Loucy (cell line): ENCODE measurements around the gene SGIP1.

Experiments used
- H2AFZ ChIP-seq: fragments of 200-600 bp; sonication (generic); 2 replicates; pipeline ENCODE4 v1.6.0; 2016; ENCODE audit warnings: antibody characterized with exemption, mild to moderate bottlenecking, low read length, moderate library complexity
- H3F3A ChIP-seq: fragments of 200-600 bp; 2 replicates; pipeline ENCODE4 v1.6.0; 2016; ENCODE audit warnings: antibody characterized with exemption, low read depth, mild to moderate bottlenecking
- H3K27me3 ChIP-seq: fragments of 200-600 bp; sonication (generic); 2 replicates; pipeline ENCODE4 v1.6.1; 2014; ENCODE audit warnings: low read length, mild to moderate bottlenecking; ENCODE audit not compliant: insufficient read depth, poor library complexity, severe bottlenecking
- H3K36me3 ChIP-seq: fragments of 200-600 bp; sonication (generic); 2 replicates; pipeline ENCODE4 v1.6.1; 2016; ENCODE audit warnings: low read length; ENCODE audit not compliant: insufficient read depth
- H3K4me1 ChIP-seq: fragments of 200-600 bp; sonication (generic); 2 replicates; pipeline ENCODE4 v1.5.1; 2014; ENCODE audit warnings: low read length, mild to moderate bottlenecking; ENCODE audit not compliant: insufficient read depth, poor library complexity, severe bottlenecking
- H3K4me2 ChIP-seq: fragments of 200-600 bp; sonication (generic); 2 replicates; pipeline ENCODE4 v1.6.0; 2014; ENCODE audit warnings: antibody characterized with exemption, low read length, low read depth, mild to moderate bottlenecking; ENCODE audit not compliant: poor library complexity, severe bottlenecking
- H3K4me3 ChIP-seq: fragments of 200-600 bp; sonication (generic); 2 replicates; pipeline ENCODE4 v1.5.1; 2014; ENCODE audit warnings: low read length, mild to moderate bottlenecking, mixed read lengths; ENCODE audit not compliant: poor library complexity, severe bottlenecking
- H3K79me2 ChIP-seq: fragments of 200-600 bp; sonication (generic); 2 replicates; pipeline ENCODE4 v1.6.1; 2014; ENCODE audit warnings: low read length; ENCODE audit not compliant: insufficient read depth
- H3K9ac ChIP-seq: fragments of 200-600 bp; sonication (generic); 2 replicates; pipeline ENCODE4 v1.6.0; 2014; ENCODE audit warnings: mild to moderate bottlenecking, low read depth, low read length, moderate library complexity; ENCODE audit not compliant: poor library complexity, severe bottlenecking
- H3K9me2 ChIP-seq: fragments of 200-600 bp; sonication (generic); replicated peaks from 2 replicates; pipeline ENCODE4 v1.6.1; 2016; ENCODE audit warnings: low read depth, low read length, mixed read lengths
- H3K9me3 ChIP-seq: fragments of 200-600 bp; sonication (generic); 2 replicates; pipeline ENCODE4 v1.6.1; 2014; ENCODE audit warnings: mild to moderate bottlenecking, antibody characterized with exemption, low read length, low read depth; ENCODE audit not compliant: insufficient read depth
- H4K20me1 ChIP-seq: fragments of 200-600 bp; sonication (generic); 2 replicates; pipeline ENCODE4 v1.6.0; 2014; ENCODE audit warnings: antibody characterized with exemption, low read length, mild to moderate bottlenecking; ENCODE audit not compliant: insufficient read depth, poor library complexity, severe bottlenecking
- CTCF ChIP-seq: fragments of 200-600 bp; sonication (generic); conservative IDR thresholded peaks from 2 replicates; pipeline ENCODE4 v1.5.1; 2014; ENCODE audit warnings: mild to moderate bottlenecking, antibody characterized with exemption, low read length
- EZH2phosphoT487 ChIP-seq: fragments of 200-600 bp; IDR thresholded peaks from 2 replicates; pipeline ENCODE4 v1.6.1; 2018; ENCODE audit warnings: antibody characterized with exemption, mild to moderate bottlenecking, moderate library complexity, borderline replicate concordance

The SGIP1 gene

GRCh38 chr1:66521721-66522365 is 12.1 kb upstream of the SGIP1 start:
- Histone ChIP-seq H3K4me3 (no peak overlapping the region), H3K79me2 (no peaks in the 10 kb centered on the region), H3K27me3 (no peaks in the 10 kb centered on the region), H3K4me1 (no peaks in the 10 kb centered on the region), H3K9ac (no peak overlapping the region), H3K36me3 (no peaks in the 10 kb centered on the region), H3F3A (no peaks in the 10 kb centered on the region), H3K4me2 (no peak overlapping the region), H4K20me1 (no peaks in the 10 kb centered on the region), H3K9me2 (no peaks in the 10 kb centered on the region), H3K9me3 (no peaks in the 10 kb centered on the region), H2AFZ (no peak overlapping the region)
- TF ChIP-seq EZH2phosphoT487 (no peak), CTCF (no peak)

- H3K27me3 ChIP-seq: no peaks in the 10 kb centered on the region
- no peak overlapping the region for H3K9ac ChIP-seq
- H3K79me2 ChIP-seq: no peaks in the 10 kb centered on the region
- no peak overlapping the region for H3K4me3 ChIP-seq
- no peaks in the 10 kb centered on the region for H3F3A ChIP-seq
- no peaks in the 10 kb centered on the region for H3K9me2 ChIP-seq
- no peaks in the 10 kb centered on the region for H3K9me3 ChIP-seq
- H3K4me2 ChIP-seq: no peak overlapping the region
- no peaks in the 10 kb centered on the region for H4K20me1 ChIP-seq
- no peak overlapping the region for H2AFZ ChIP-seq
- TF ChIP-seq CTCF (no peak), EZH2phosphoT487 (no peak)
- H3K36me3 ChIP-seq: no peaks in the 10 kb centered on the region
- H3K4me1 ChIP-seq: no peaks in the 10 kb centered on the region
These were observed 10.4 kb upstream of the SGIP1 start for GRCh38 chr1:66523562-66523961.

- TF ChIP-seq EZH2phosphoT487 (no peak), CTCF (no peak)
- H3K9me2 ChIP-seq: no peaks in the 10 kb centered on the region
- H3K4me3 ChIP-seq: no peak overlapping the region
- no peaks in the 10 kb centered on the region for H4K20me1 ChIP-seq
- no peaks in the 10 kb centered on the region for H3K79me2 ChIP-seq
- H3F3A ChIP-seq: no peaks in the 10 kb centered on the region
- H2AFZ ChIP-seq: no peak overlapping the region
- H3K4me1 ChIP-seq: no peaks in the 10 kb centered on the region
- no peak overlapping the region for H3K9ac ChIP-seq
- no peak overlapping the region for H3K4me2 ChIP-seq
- H3K36me3 ChIP-seq: no peaks in the 10 kb centered on the region
- H3K27me3 ChIP-seq: no peaks in the 10 kb centered on the region
- no peaks in the 10 kb centered on the region for H3K9me3 ChIP-seq
These were observed 8.9 kb upstream of the SGIP1 start for GRCh38 chr1:66525086-66525485.
